MM.1S (cell line): ENCODE measurements around the gene TMEM131.

Experiments used
- DNase-seq: peaks from one replicate; pipeline ENCODE4 v3.0.0-alpha.2; 2015
- H2AFZ ChIP-seq: fragments of 300-600 bp; sonication (generic); 2 replicates; pipeline ENCODE4 v1.6.0; 2016; ENCODE audit warnings: antibody characterized with exemption, low read length
- H3F3A ChIP-seq: fragments of 300-600 bp; sonication (generic); 2 replicates; pipeline ENCODE4 v1.6.1; 2016; ENCODE audit warnings: mild to moderate bottlenecking, antibody characterized with exemption, low read length, moderate library complexity, mixed read lengths; ENCODE audit not compliant: insufficient read depth
- H3K27ac ChIP-seq: fragments of 300-600 bp; sonication (generic); 2 replicates; pipeline ENCODE4 v1.5.1; 2016; ENCODE audit warnings: mild to moderate bottlenecking, low read length
- H3K27me3 ChIP-seq: fragments of 300-600 bp; sonication (generic); replicated peaks from 2 replicates; pipeline ENCODE4 v1.6.0; 2016; ENCODE audit warnings: low read length; ENCODE audit not compliant: insufficient read depth
- H3K36me3 ChIP-seq: fragments of 300-600 bp; sonication (generic); replicated peaks from 2 replicates; pipeline ENCODE4 v1.6.1; 2016; ENCODE audit warnings: mild to moderate bottlenecking, low read length, mixed read lengths; ENCODE audit not compliant: insufficient read depth
- H3K4me1 ChIP-seq: fragments of 300-600 bp; sonication (generic); 2 replicates; pipeline ENCODE4 v1.6.1; 2016; ENCODE audit warnings: low read length, mixed read lengths
- H3K4me2 ChIP-seq: fragments of 300-600 bp; sonication (generic); 2 replicates; pipeline ENCODE4 v1.6.0; 2016; ENCODE audit warnings: low read depth, low read length
- H3K4me3 ChIP-seq: fragments of 300-600 bp; sonication (generic); 2 replicates; pipeline ENCODE4 v1.5.1; 2016; ENCODE audit warnings: low read length, mixed read lengths
- H3K79me2 ChIP-seq: fragments of 300-600 bp; sonication (generic); 2 replicates; pipeline ENCODE4 v1.6.1; 2016; ENCODE audit warnings: mixed run types, low read length, mixed read lengths
- H3K9ac ChIP-seq: fragments of 300-600 bp; sonication (generic); 2 replicates; pipeline ENCODE4 v1.6.1; 2016; ENCODE audit warnings: low read length, mixed read lengths
- H3K9me2 ChIP-seq: fragments of 300-600 bp; sonication (generic); replicated peaks from 2 replicates; pipeline ENCODE4 v1.6.1; 2016; ENCODE audit warnings: mild to moderate bottlenecking, low read length, mixed read lengths; ENCODE audit not compliant: insufficient read depth
- H3K9me3 ChIP-seq: fragments of 300-600 bp; sonication (generic); replicated peaks from 2 replicates; pipeline ENCODE4 v1.6.1; 2016; ENCODE audit warnings: mild to moderate bottlenecking, low read length, mixed read lengths; ENCODE audit not compliant: insufficient read depth
- H4K20me1 ChIP-seq: fragments of 300-600 bp; sonication (generic); 2 replicates; pipeline ENCODE4 v1.6.1; 2016; ENCODE audit warnings: mild to moderate bottlenecking, low read length, moderate library complexity, mixed read lengths; ENCODE audit not compliant: insufficient read depth
- CTCF ChIP-seq: fragments of 300-600 bp; sonication (generic); IDR thresholded peaks from 2 replicates; pipeline ENCODE4 v1.5.1; 2016; ENCODE audit warnings: antibody characterized with exemption, low read length, mixed read lengths
- EZH2 ChIP-seq: fragments of 300-600 bp; sonication (generic); optimal IDR thresholded peaks from 2 replicates; pipeline ENCODE3; 2017; ENCODE audit warnings: low read depth, mild to moderate bottlenecking, antibody characterized with exemption, low read length, mixed read lengths
- EZH2phosphoT487 ChIP-seq: fragments of 300-600 bp; sonication (generic); IDR thresholded peaks from 2 replicates; pipeline ENCODE4 v1.6.1; 2018; ENCODE audit warnings: antibody characterized with exemption, low read length

Gene TMEM131

GRCh38 chr2:98032086-98032485, 36.3 kb upstream of the TMEM131 start:
- DNase-seq = no peak
- H3K4me2 ChIP-seq = no peak overlapping the region
- H3K79me2 ChIP-seq = no peaks in the 10 kb centered on the region
- no peaks in the 10 kb centered on the region for H3K36me3 ChIP-seq
- H3K9me3 ChIP-seq = no peaks in the 10 kb centered on the region
- peaks cover 8% of the 10 kb centered on the region for H3K4me1 ChIP-seq
- H4K20me1 ChIP-seq = no peaks in the 10 kb centered on the region
- no peaks in the 10 kb centered on the region for H3K9me2 ChIP-seq
- H3K9ac ChIP-seq = no peak overlapping the region
- peaks cover 5% of the 10 kb centered on the region for H3F3A ChIP-seq
- H2AFZ ChIP-seq = no peak overlapping the region
- H3K27me3 ChIP-seq = no peaks in the 10 kb centered on the region
- no peak overlapping the region for H3K4me3 ChIP-seq
- TF ChIP-seq EZH2phosphoT487 (no peak), CTCF (no peak), EZH2 (no peak)
- H3K27ac ChIP-seq = no peak overlapping the region

GRCh38 chr2:98029718-98030222, 34.0 kb upstream of the TMEM131 start:
- H2AFZ ChIP-seq = no peak overlapping the region
- no peaks in the 10 kb centered on the region for H4K20me1 ChIP-seq
- no peak for DNase-seq

GRCh38 chr2:98028931-98029717, 33.4 kb upstream of the TMEM131 start:
- H3K4me1 ChIP-seq = peaks cover 20% of the 10 kb centered on the region
- H4K20me1 ChIP-seq = no peaks in the 10 kb centered on the region
- H3K9me3 ChIP-seq = no peaks in the 10 kb centered on the region
- H3K9me2 ChIP-seq = no peaks in the 10 kb centered on the region
- H3F3A ChIP-seq = peaks cover 12% of the 10 kb centered on the region
- no peak overlapping the region for H2AFZ ChIP-seq
- no peak for DNase-seq
- no peak overlapping the region for H3K4me3 ChIP-seq
- H3K79me2 ChIP-seq = no peaks in the 10 kb centered on the region
- H3K36me3 ChIP-seq = no peaks in the 10 kb centered on the region
- no peak overlapping the region for H3K4me2 ChIP-seq
- H3K27me3 ChIP-seq = no peaks in the 10 kb centered on the region
- H3K9ac ChIP-seq = no peak overlapping the region
- no peak overlapping the region for H3K27ac ChIP-seq
- no peak for TF ChIP-seq CTCF
- TF ChIP-seq EZH2 = no peak
- TF ChIP-seq EZH2phosphoT487 = no peak

More at GRCh38 chr2:98029718-98030222, 34.0 kb upstream of the TMEM131 start:
- no peaks in the 10 kb centered on the region for H3K9me2 ChIP-seq
- no peaks in the 10 kb centered on the region for H3K79me2 ChIP-seq
- peaks cover 12% of the 10 kb centered on the region for H3F3A ChIP-seq
- no peak overlapping the region for H3K27ac ChIP-seq
- TF ChIP-seq CTCF = no peak
- TF ChIP-seq EZH2phosphoT487 = no peak
- TF ChIP-seq EZH2 = no peak
- H3K36me3 ChIP-seq = no peaks in the 10 kb centered on the region
- no peaks in the 10 kb centered on the region for H3K27me3 ChIP-seq
- no peak overlapping the region for H3K9ac ChIP-seq
- no peak overlapping the region for H3K4me2 ChIP-seq
- peaks cover 20% of the 10 kb centered on the region for H3K4me1 ChIP-seq
- H3K9me3 ChIP-seq = no peaks in the 10 kb centered on the region
- no peak overlapping the region for H3K4me3 ChIP-seq
